GM18508 (cell line): ENCODE measurements around the gene CHST5.
A peak's percentile ranks its signal among the peaks of the same experiment; 100 is the strongest.
"Not testable (repeated sequence)": the region's sequence is repeated elsewhere in the genome, so short reads cannot be mapped to it uniquely, and the experiment has no call there.

Experiments used
- ATAC-seq: cut with Tn5 transposase; IDR thresholded peaks from one replicate; pipeline ENCODE4 v1.9.1; 2021; ENCODE audit warnings: moderate number of reproducible peaks; ENCODE audit not compliant: insufficient read depth, unreplicated experiment

CHST5 gene

DNA sequence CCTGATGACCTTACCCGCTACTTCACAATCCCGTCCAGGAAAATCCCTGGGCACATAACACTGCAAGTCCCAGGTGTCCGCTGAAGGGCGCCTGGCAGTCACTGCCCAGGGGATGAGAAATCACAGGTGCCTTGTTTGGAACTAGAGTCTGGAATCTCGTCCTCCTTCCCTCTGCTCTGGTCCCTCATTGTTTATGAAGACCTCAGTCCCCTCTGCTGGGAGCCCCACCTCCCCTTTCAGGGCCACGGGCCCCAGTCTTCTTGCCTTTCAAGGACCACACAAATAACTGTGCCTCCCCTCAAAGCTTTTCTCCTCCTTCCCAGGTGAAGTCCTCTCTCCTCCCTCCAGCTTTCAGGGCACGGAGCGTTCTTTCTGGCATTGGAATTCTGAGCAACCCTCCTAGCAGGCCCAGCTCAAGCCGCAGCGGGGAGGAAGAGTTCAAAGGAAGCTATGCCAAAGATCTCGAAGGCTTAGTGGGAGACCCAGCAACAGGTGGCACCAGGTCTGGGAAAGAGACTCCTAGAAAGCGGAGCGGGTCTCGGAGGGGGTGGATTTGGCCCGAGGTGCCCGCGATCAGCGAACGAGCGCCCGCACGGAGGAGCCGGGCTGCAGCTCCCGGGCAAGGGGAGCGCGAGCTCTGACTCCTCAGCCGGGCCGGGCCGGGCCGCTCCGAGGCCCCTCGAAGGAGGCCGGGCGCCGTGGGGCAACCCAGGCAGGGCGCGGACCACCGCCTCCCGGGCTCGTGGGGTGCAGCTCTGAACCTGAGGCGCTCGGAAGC lies 19.5 kb downstream of the CHST5 start:
- ATAC-seq = peak; percentile 3

DNA sequence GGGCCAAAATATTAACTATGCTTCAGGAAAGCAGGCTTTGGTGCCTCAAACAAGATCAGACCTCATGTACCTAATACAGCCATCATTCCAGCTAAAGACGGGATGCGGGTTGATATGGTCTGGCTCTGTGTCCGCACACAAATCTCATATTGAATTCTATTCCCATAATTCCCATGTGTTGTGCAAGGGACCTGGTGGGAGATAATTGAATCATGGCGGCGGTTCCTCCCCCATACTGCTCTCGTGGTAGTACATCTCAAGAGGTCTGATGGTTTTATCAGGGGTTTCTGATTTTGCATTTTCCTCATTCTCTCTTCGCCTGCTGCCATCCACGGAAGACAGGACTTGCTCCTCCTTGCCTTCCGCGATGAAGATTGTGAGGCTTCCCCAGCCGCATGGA lies 21.6 kb downstream of the CHST5 start:
- ATAC-seq = no peak

DNA sequence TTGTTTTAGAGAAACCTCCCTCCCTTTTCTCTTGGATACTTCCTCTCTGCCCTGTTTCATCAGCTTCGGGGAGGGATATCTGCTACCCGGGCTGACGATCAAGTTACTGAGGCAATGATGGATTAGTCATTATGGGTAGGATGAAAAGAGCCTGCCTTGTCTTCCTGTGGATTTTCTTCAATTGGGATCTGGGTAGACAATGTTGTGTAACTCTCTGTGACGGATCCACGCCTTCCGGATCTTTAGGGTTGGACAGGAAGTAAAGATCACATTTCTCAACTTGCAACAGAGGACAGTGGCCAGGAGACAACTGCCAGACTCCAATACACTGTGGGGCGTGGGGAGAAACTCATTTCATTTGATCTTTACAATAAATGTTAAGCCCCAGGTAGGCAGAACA lies 29.3 kb downstream of the CHST5 start:
- no peak for ATAC-seq

DNA sequence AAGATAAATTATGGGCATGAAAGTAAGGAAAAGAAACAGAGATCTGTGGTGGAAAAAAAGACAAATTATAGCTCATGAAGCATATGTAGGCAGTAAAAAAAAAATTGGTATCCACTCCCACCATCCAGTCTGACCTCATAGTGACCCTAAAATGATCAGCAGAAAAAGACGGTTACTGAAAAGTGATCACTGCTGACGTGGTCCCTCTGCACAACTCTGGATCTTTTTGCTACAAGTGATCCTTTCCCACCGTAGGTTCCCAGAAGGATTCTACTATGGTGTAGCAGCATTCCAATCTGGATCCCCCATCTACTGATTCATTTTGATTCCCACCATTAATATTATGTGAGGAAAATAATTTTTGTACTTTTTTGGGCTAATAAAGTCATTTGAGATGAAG lies 29.8 kb downstream of the CHST5 start:
- no peak for ATAC-seq

DNA sequence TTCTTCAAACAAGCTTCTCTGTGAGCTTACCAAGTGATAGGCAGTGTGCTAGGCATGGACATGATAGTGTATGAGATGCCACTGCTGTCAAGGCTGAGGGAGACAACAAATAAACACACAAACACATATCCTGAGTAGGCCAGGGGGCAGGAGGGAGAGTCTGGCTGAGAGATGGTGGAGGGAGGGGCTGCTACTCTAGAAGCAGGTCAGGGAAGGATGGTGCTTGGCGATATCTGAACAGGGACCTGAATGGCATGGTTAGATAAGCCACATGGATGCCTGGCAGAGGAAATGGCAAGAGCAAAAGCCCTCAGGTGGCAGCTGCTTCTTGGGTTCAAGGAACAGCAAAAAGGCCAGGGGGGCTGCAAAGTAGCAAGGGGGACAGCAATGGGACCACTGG lies 32.1 kb downstream of the CHST5 start:
- no peak for ATAC-seq

DNA sequence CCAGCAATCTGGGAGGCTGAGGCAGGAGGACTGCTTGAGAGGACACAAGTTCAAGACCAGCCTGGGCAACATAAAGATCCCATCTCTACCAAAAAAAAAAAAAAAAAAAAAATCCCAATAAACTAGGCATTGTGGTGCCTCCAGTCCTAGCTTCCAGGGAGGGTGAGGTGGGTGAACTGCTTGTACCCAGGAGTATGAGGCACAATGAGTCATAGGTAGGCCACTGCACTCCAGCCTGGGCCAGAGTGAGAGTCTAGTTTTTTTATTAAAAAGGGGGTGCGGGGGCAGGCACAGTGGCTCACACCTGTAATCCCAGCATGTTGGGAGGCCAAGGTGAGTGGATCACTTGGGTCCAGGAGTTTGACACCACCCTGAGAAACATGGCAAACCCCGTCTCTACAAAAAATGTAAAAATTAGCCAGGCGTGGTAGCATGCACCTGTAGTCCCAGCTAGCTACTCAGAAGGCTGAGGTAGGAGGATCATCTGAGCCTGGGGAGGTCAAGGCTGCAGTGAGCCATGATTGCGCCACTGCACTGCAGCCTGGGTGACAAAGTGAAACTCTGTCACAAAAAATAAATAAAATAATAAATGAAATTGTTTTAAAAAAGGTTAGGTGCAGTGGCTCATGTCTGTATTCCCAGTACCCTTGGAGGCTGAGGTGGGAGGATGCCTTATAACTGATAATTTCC lies 32.8 kb downstream of the CHST5 start:
- no peak for ATAC-seq

DNA sequence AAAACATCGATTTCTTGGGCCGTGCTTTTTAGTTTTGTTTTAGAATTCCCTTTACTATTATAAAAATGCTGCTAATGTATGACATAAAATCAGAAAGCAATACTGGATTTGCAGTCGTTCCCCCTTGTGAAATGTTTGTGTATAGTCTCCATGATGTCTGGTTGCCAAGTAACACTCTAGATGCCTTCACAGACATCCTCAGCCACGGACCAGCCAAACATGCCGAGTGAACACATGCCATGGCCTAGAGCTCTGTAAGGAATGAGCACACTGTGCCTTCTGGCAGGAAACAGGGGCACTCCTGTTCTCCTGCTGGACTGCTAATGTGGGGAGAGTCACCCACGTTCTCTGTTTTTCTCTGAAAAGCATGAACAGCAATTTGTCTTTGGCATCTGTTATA lies 34.1 kb downstream of the CHST5 start:
- not testable (repeated sequence) for ATAC-seq

DNA sequence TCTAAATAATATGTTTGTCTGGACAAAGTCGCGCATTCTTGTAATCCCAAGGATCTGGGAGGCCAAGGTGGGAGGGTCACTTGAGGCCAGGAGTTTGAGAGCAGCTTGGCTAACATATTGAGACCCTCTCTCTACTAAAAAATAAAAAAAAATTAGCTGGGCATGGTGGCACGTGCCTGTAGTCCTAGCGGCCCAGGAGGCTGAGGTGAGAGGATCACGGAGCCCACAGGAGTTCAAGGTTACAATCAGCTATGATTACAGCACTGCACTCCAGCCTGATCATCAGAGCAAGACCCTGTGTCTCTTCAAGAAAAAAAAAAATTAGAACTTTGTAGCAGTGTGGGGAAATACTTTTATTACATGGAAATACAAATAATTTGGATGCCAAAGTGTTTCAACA lies 34.5 kb downstream of the CHST5 start:
- no peak for ATAC-seq

DNA sequence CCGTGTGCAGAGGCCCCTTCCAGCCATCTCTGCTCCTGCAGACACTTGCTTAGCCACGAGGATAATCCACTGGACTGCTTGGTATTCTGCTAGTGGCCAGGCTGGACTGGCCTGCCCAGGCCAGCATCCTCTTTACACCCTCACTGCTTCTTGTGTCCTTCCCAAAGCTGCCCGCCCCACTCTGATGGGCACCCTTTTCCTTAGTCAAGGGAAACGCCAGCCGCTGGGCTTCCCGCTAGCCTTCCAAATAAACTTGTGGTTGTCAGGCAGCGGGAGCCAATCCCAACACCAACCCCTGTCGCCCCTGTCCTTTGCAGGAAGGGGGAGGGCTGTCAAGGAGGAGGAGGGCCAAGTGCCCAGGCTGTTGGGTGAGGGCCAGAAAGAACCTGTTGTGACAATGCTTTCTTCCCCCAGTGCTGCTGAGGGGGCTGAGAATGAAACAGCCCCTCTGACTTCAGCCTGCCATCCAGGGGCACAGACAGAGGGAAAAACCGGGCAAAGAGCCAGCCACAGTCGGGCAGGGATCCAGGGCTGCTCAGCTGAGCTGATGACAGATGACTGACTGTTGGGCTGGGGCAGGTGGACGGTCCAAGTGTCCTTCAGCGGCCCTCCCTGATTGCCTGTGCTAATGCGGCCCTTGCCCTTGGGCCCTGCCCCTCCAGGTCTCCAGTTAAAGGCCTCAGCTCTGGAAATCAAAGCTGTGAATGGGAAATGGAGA lies 37.1 kb downstream of the CHST5 start:
- not testable (repeated sequence) for ATAC-seq

DNA sequence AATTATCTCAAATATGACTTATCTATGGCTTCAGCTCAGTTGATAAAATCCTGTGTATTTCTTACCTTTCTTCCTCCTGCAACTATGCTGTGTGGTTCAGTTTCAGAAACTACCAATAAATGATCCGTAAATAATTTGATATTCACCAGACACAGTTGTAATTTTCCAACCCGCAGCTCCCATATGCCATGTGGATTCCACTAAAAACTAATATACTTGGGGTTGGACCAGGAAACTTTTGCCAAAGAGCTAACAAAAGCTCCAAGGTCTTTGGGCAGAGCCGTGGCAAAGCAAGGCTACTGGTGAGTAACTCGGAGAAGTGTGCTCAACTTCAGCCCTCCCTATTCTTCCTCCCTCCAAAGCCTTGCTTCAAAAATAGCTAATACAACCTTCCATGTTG lies 38.4 kb downstream of the CHST5 start:
- no peak for ATAC-seq

DNA sequence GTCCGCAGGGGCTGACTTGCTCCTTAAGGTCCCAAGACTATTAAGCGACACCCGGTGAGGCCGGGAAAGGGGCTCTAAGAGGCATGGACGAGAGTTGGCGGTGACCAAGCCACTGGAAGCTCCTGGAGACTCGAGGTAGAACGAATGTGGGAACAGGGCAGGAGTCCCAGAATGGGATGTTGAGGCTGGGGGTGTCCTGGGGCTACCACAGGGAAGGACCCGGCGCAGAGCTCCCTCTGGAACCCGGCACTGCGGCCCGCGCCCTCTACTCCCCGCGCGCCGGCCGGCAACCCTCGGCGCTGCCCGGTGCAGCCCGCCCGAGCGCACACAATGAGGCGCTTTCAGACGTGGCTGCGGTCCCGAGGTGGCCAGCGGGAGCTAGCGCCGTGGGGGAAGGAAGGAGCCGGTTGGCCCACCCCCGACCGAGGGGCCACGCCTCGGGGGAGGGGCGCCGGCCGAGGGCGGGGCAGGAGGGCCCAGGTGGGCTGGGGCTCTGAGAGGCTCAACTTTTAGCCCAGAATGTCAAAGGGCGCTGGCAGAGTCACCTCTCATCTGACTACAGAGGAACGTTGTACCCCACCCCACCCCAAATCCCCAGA lies 40.7 kb downstream of the CHST5 start, which contains the start of gene CHST6:
Gene CHST6 (minus strand): TSS at position 366 of the 599 bp plus-strand sequence. CDS start 15,613 bp downstream, outside the sequence.
- no peak for ATAC-seq

DNA sequence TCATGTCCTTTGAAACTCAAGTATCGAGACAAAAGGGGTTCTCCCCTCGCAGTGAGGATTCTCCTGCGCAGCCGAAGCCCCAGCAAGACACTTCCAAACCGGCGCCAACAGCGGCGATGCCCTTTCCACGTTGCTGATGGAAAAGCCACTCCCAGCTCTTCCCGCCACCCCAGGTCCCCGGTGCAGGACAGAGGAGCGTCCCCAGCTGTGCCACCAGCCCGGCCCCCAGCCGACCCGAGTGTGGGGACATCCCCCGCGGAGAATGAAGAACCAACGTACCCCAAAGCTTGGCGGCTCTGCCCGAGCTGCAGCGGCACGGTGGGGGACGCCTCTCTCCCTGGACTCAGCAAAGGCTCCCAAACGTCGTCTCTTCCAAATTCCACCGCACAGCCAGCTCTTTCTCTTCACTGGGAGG lies 41.2 kb downstream of the CHST5 start:
- ATAC-seq = no peak

DNA sequence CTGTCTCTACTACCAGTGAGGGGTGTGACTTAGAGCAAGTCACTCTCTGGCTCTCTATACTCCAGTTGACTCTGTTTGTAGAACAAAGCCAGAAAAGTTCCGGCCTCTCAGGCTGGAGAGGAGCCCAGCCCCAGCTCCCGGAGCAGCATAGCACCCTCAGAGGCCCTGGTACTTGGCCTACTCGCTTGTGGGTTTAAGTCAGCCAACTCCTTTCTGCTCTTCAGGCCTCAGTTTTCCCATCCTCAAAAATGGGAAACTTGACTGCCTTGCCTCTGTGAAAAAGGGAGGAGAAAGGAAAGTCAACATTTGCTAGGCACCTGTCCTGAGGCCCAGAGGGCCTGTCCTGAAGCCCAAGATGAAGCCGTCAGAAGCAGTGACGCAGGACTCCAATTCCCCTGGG lies 41.7 kb downstream of the CHST5 start:
- ATAC-seq = no peak

DNA sequence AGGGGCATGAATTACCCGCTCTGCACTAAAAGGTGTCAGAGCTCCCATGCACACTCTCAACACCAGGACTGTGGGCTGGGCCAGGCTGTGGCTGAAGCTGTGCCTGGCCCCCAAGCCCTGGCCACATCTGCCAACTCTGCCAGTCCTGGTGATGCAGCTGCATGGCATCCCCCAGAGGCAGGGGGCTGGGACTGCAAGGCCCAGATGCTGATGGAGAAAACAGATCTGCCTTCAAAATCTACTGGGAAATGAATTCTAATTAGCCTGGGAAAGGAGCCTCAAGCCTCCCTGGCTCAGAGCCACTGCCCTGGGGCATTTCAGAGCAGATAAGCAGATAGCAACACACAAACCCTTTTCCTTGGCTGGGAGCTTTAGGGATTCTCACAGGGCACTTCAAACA lies 44.0 kb downstream of the CHST5 start:
- ATAC-seq = no peak

DNA sequence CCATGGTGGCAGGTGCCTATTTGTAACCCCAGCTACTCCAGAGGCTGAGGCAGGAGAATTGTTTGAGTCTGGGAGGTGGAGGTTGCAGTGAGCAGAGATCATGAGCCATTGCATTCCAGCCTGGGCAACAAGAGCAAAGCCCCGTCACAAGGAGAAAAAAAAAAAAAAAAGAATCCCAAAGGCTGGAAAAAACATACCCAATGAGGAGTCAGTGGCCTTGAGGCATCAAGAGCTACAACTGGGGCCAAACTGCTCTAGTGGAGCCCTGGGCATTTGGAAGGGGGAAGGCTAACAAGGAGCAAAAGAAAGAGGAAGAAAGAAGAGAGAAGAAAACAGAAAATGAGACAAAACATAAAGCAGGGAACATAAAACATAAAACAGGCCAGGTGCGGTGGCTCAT lies 47.6 kb downstream of the CHST5 start:
- no peak for ATAC-seq

DNA sequence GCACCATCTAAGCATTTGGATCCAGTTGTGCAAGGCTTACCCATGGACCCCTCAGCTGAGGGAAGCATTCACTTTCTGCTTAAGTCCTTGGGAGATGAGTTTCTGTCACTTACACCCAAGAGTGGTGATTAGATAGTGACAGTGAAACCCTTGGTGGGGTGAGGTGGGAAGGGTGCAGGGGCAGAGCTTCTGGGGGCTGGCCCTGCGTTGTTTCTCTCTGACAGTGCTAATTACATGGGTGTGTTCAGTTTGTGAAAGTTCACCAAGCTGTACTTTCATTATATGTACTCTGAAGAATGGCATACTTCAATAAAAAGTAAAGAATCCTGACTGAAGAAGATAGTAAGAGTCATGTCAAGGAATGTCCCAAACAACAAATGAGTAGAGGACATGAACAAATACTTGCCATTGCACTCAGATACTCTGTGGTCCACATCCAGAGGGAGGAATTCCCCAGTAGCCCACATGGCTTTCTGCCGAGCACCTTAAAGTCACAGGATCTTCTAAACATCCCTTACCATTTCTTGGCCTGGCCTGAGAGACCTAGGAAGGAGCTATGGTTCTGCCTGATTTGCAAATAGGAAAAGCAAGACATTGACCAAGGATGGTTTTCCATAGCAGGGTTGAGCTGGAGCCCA lies 49.1 kb downstream of the CHST5 start:
- ATAC-seq = no peak

DNA sequence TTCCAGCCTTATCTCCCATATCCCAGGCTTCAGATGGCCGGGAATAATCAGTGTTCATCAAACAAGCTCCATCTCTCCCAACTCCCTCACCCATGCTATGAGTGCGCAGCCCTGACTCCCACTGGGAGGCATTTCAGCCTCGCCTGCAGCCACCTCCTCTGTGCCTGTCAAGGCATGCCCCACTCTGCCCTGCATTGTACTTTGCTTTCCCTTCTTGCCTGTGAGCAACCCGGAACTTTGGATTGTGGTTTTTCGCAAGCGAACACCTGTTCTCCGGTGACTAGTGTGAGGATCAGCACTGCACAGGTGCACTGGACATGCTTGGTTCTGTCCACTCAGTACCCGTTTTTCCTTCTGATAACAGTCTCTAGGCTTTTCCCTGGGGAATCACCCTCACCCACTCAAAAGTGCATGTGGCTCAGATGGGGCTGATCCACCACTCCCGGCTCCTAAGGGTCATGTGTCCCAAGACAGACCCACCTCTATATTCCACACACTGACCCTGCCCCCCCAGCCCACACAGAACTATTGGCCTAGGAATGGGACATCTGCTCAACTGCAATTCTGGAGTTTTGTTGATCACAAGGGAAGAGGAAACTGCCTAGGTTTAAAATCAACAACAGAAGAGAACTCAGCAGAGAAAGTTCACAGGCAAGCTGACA lies 49.8 kb downstream of the CHST5 start:
- no peak for ATAC-seq

DNA sequence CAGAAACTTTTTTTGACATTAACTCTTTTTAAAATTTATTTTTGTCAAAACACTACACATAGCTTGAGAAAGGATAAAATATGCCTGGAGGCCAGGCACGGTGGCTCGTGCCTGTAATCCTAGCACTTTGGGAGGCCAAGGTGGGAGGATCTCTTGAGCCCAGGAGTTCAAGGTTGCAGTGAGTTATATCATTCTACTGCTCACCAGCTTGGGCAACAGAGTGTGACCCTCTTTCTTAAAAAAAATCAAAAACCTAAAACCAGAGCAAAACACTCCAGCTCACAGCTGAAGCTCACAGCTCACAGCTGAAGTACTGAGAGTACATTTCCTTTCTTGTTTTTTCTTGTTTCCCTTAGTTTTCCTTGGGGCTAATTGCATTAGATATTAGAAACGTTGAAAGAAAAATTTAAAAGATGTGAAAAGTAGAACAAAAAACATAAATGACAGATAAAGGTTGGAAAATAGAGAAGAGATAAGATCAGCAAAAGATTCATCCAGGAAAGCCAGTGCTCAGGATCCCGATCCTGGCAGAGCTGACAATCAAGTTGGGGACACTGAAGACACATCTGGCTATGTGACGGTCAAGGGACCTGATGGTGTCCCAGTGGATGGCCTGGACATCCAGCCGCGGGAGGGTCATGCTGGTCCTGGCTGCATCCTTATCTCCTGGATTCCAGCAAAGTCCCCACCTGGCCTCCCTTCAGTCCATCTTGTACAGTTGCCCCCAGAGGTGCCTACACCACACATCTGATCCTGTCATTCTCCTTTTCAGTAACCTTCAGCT lies 50.5 kb downstream of the CHST5 start:
- no peak for ATAC-seq

DNA sequence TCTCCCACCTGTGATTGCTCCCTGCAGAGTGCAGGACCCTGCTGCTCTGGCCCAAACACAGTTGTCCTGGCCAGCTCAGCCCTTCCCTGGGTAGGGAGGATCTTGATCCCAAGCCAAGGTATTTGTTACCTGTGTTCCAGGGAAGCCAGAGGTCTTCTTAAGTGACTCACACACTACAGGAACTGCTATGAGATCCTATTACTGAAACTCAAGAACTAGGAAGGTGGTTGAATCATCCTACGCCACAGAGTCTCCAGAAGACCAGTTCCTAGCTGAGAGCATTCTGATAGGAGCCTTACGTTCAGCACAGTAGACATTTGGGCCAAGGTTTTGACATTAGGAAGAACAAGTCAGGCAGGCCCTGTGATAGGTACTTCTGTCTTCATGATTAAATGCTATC lies 52.7 kb downstream of the CHST5 start:
- ATAC-seq = no peak
